CD14-positive monocyte (primary cell): ENCODE data around the gene SAMD5. TPM values are rescaled to one million over a fixed set of nuclear protein-coding genes. Genes with fewer than 3 reads are reported as not detected.

Experiments used
- DNase-seq, 3 donors: peaks; one replicate each; pipeline ENCODE4 v3.0.0-alpha.2; 2011 to 2022
- H2AFZ ChIP-seq: 2 replicates; pipeline ENCODE4 v1.6.0; 2012; ENCODE audit warnings: mild to moderate bottlenecking, low read depth, low read length, inconsistent platforms; ENCODE audit not compliant: insufficient read depth, poor library complexity, severe bottlenecking
- H3K27ac ChIP-seq, 2 donors: 1 replicate in 1 of 2; 2 replicates in 1 of 2; pipeline ENCODE4 v1.5.1; 2012 to 2013; ENCODE audit warnings: low read length in 2 of 2, control low read depth in 1 of 2, inconsistent platforms in 1 of 2, low read depth in 1 of 2, mild to moderate bottlenecking in 1 of 2
- H3K27me3 ChIP-seq, 2 donors: one replicate each; pipeline versions ENCODE4 v1.6.0 to v1.6.1; 2011 to 2013; ENCODE audit warnings: low read length in 2 of 2; ENCODE audit not compliant: control insufficient read depth in 2 of 2, insufficient read depth in 2 of 2
- H3K36me3 ChIP-seq, 2 donors: replicated peaks in 1 of 2; 1 replicate in 1 of 2; 2 replicates in 1 of 2; pipeline versions ENCODE4 v1.5.1 to v1.6.1; 2012 to 2013; ENCODE audit warnings: low read length in 2 of 2, control low read depth in 1 of 2, inconsistent platforms in 1 of 2, mild to moderate bottlenecking in 1 of 2; ENCODE audit not compliant: insufficient read depth in 2 of 2, control insufficient read depth in 1 of 2
- H3K4me1 ChIP-seq, 2 donors: 1 replicate in 1 of 2; 2 replicates in 1 of 2; pipeline versions ENCODE4 v1.5.1 to v1.6.1; 2012 to 2013; ENCODE audit warnings: low read length in 2 of 2, control low read depth in 1 of 2, inconsistent platforms in 1 of 2, mild to moderate bottlenecking in 1 of 2, moderate library complexity in 1 of 2; ENCODE audit not compliant: insufficient read depth in 2 of 2, control insufficient read depth in 1 of 2
- H3K4me2 ChIP-seq: replicated peaks from 2 replicates; pipeline ENCODE3; 2012; ENCODE audit warnings: low read length, moderate library complexity, mild to moderate bottlenecking; ENCODE audit not compliant: poor library complexity, severe bottlenecking; ENCODE audit errors: extremely low read depth
- H3K4me3 ChIP-seq, 3 experiments: fragments of 200-600 bp in 1 of 3; sonication (generic) in 1 of 3; replicated peaks in 1 of 3; 1 replicate in 2 of 3; 2 replicates in 1 of 3; pipeline ENCODE4 v1.5.1; 2011 to 2013; ENCODE audit warnings: low read length in 3 of 3, mild to moderate bottlenecking in 3 of 3, control low read depth in 2 of 3, low read depth in 2 of 3, inconsistent platforms in 1 of 3, moderate library complexity in 1 of 3
- H3K79me2 ChIP-seq: 2 replicates; pipeline ENCODE4 v1.6.0; 2012; ENCODE audit warnings: mild to moderate bottlenecking, control low read depth, inconsistent platforms, low read length, moderate library complexity; ENCODE audit not compliant: insufficient read depth
- H3K9ac ChIP-seq: 2 replicates; pipeline ENCODE4 v1.6.0; 2017; ENCODE audit warnings: low read length, mild to moderate bottlenecking; ENCODE audit not compliant: insufficient read depth, poor library complexity, severe bottlenecking
- H3K9me3 ChIP-seq, 2 donors: replicated peaks in 1 of 2; 1 replicate in 1 of 2; 2 replicates in 1 of 2; pipeline versions ENCODE4 v1.5.1 to v1.6.1; 2012 to 2013; ENCODE audit warnings: low read length in 2 of 2, control low read depth in 1 of 2; ENCODE audit not compliant: control insufficient read depth in 1 of 2, insufficient read depth in 1 of 2
- H4K20me1 ChIP-seq: 2 replicates; pipeline ENCODE4 v1.6.0; 2012; ENCODE audit warnings: mild to moderate bottlenecking, low read length, control low read depth, moderate library complexity; ENCODE audit not compliant: insufficient read depth
- H3K27ac Mint-ChIP-seq, 7 donors: one replicate each; pipeline ENCODE4 v1.8.0; 2020; ENCODE audit warnings: mild to moderate bottlenecking in 7 of 7, mixed read lengths in 7 of 7, moderate library complexity in 6 of 7, inconsistent platforms in 2 of 7
- H3K27me3 Mint-ChIP-seq, 3 donors: one replicate each; pipeline ENCODE4 v1.8.0; 2021 to 2022; ENCODE audit warnings: low read depth in 3 of 3, mild to moderate bottlenecking in 3 of 3, mixed read lengths in 3 of 3, moderate library complexity in 3 of 3, inconsistent platforms in 1 of 3
- H3K36me3 Mint-ChIP-seq, 2 donors: one replicate each; pipeline ENCODE4 v1.8.0; 2020; ENCODE audit warnings: mixed read lengths in 2 of 2, inconsistent platforms in 1 of 2, mild to moderate bottlenecking in 1 of 2
- H3K4me1 Mint-ChIP-seq: one replicate; pipeline ENCODE4 v1.8.0; 2020; ENCODE audit warnings: mild to moderate bottlenecking, mixed read lengths
- H3K4me3 Mint-ChIP-seq, 2 donors: one replicate each; pipeline ENCODE4 v1.8.0; 2020; ENCODE audit warnings: mild to moderate bottlenecking in 2 of 2, mixed read lengths in 2 of 2, moderate library complexity in 1 of 2
- H3K9me3 Mint-ChIP-seq, 7 donors: one replicate each; pipeline ENCODE4 v1.8.0; 2020 to 2022; ENCODE audit warnings: mixed read lengths in 7 of 7, mild to moderate bottlenecking in 6 of 7, moderate library complexity in 6 of 7, inconsistent platforms in 2 of 7
- CTCF ChIP-seq: fragments of 200-600 bp; IDR thresholded peaks from one replicate; pipeline ENCODE4 v1.8.0; 2022; ENCODE audit warnings: antibody characterized with exemption, mild to moderate bottlenecking
- WGBS: methylation state at CpG from one replicate; pipeline ENCODE4 v1.1.5; 2013; ENCODE audit warnings: missing lambda C conversion rate; ENCODE audit not compliant: insufficient coverage; 5-methylcytosine and 5-hydroxymethylcytosine counted together
- intact Hi-C, 2 donors: fragments of 100-400 bp; cut with micrococcal nuclease; formaldehyde crosslinking; loops; one replicate each; pipeline versions ENCODE4 v1.15.0 to v1.15.1; 2023
- polyA plus RNA-seq, 3 donors: library from polyadenylated mRNA; depleted of rRNA in 1 of 3; unstranded in 2 of 3; stranded (reverse) in 1 of 3; fragments of 300-500 nt in 2 of 3; fragments of >200 nt in 1 of 3; fragmentation: Illumina TruSeq in 2 of 3; gene quantifications; 1 replicate in 2 of 3; 2 replicates in 1 of 3; pipeline ENCODE4 v1.2.3, GENCODE V29; 2012 to 2021

SAMD5 gene
- polyA plus RNA-seq, 3 donors: not detected

- H4K20me1 ChIP-seq: no peaks in the 10 kb centered on the region
- DNase-seq: no peak
- no peak overlapping the region for H3K4me3 ChIP-seq
- H3K4me1 ChIP-seq: no peaks in the 10 kb centered on the region
- H3K36me3 ChIP-seq: no peaks in the 10 kb centered on the region
- Mint-ChIP-seq H3K27ac (no peak overlapping the region), H3K4me1 (no peaks in the 10 kb centered on the region), H3K9me3 (peaks cover 0 to 5% (median 0%) of the 10 kb centered on the region in 7 donors), H3K27me3 (peaks cover 0 to 3% (median 2%) of the 10 kb centered on the region in 3 donors), H3K36me3 (no peaks in the 10 kb centered on the region), H3K4me3 (no peak overlapping the region)
- no peaks in the 10 kb centered on the region for H3K79me2 ChIP-seq
- no peaks in the 10 kb centered on the region for H3K9me3 ChIP-seq
- no peak overlapping the region for H2AFZ ChIP-seq
- no peak for TF ChIP-seq CTCF
- H3K27ac ChIP-seq: no peak overlapping the region
- intact Hi-C loops: no loop called here
- H3K27me3 ChIP-seq: peaks cover 2% of the 10 kb centered on the region in 2 donors
- 97% methylated on average over 5 of the region's 6 CpGs for WGBS
- H3K9ac ChIP-seq: no peak overlapping the region
- H3K4me2 ChIP-seq: no peak overlapping the region
These were observed 53.2 kb downstream of the SAMD5 start for GRCh38 chr6:147561726-147562125.

GRCh38 chr6:147563472-147563871 is 55.0 kb downstream of the SAMD5 start:
- H3K27me3 Mint-ChIP-seq: peaks cover 0 to 3% (median 2%) of the 10 kb centered on the region in 3 donors
- H3K4me1 Mint-ChIP-seq: peaks cover 2% of the 10 kb centered on the region
- Histone ChIP-seq H3K4me3 (no peak overlapping the region), H3K4me2 (no peak overlapping the region), H3K36me3 (no peaks in the 10 kb centered on the region), H2AFZ (no peak overlapping the region), H3K9ac (no peak overlapping the region), H3K9me3 (no peaks in the 10 kb centered on the region), H3K27me3 (peaks cover 2% of the 10 kb centered on the region in 2 donors), H3K4me1 (no peaks in the 10 kb centered on the region), H3K27ac (no peak overlapping the region), H4K20me1 (no peaks in the 10 kb centered on the region), H3K79me2 (no peaks in the 10 kb centered on the region)
- TF ChIP-seq CTCF: no peak
- no CpG with 5 or more reads among the region's 2 CpGs for WGBS
- intact Hi-C loops: no loop called here
- no peaks in the 10 kb centered on the region for H3K36me3 Mint-ChIP-seq
- DNase-seq: no peak
- H3K9me3 Mint-ChIP-seq: peaks cover 0 to 5% (median 0%) of the 10 kb centered on the region in 7 donors
- no peak overlapping the region for H3K4me3 Mint-ChIP-seq
- H3K27ac Mint-ChIP-seq: no peak overlapping the region
